ENCODE results near the gene ZNF180.

DNA sequence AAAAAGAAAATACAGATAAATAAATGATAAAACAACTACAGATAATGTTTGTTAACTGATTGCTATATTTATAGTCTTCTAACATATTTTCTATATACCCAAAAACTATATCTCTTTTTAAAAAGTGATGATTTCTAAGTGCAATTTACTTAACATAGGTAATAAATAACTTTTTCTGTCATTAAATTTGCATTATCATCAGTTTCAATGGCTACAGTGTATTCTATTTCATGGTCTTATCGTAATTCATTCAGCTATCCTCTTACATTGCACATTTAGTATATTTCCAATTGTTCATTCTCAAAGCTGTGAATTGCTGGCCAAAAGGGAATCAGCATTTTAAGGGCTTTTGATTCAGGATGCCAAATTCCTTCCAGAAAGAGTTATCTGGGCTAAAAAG, 3.6 kb downstream of the ZNF180 start:
- TF ChIP-seq TEAD4 (IDR thresholded peaks at IDR 0.05): no peak
- no peak for TF ChIP-seq CEBPB (IDR thresholded peaks at IDR 0.05)
- no peak for TF ChIP-seq NFIC (IDR thresholded peaks at IDR 0.05)
- TF ChIP-seq, protein P1, sequence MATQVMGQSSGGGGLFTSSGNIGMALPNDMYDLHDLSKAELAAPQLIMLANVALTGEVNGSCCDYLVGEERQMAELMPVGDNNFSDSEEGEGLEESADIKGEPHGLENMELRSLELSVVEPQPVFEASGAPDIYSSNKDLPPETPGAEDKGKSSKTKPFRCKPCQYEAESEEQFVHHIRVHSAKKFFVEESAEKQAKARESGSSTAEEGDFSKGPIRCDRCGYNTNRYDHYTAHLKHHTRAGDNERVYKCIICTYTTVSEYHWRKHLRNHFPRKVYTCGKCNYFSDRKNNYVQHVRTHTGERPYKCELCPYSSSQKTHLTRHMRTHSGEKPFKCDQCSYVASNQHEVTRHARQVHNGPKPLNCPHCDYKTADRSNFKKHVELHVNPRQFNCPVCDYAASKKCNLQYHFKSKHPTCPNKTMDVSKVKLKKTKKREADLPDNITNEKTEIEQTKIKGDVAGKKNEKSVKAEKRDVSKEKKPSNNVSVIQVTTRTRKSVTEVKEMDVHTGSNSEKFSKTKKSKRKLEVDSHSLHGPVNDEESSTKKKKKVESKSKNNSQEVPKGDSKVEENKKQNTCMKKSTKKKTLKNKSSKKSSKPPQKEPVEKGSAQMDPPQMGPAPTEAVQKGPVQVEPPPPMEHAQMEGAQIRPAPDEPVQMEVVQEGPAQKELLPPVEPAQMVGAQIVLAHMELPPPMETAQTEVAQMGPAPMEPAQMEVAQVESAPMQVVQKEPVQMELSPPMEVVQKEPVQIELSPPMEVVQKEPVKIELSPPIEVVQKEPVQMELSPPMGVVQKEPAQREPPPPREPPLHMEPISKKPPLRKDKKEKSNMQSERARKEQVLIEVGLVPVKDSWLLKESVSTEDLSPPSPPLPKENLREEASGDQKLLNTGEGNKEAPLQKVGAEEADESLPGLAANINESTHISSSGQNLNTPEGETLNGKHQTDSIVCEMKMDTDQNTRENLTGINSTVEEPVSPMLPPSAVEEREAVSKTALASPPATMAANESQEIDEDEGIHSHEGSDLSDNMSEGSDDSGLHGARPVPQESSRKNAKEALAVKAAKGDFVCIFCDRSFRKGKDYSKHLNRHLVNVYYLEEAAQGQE (IDR thresholded peaks at IDR 0.05; ENCODE audit: low read depth): no peak
- TF ChIP-seq, protein P2, sequence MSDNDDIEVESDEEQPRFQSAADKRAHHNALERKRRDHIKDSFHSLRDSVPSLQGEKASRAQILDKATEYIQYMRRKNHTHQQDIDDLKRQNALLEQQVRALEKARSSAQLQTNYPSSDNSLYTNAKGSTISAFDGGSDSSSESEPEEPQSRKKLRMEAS (IDR thresholded peaks at IDR 0.05): no peak
- no peak for TF ChIP-seq RAD21 (IDR thresholded peaks at IDR 0.05; ENCODE audit: low read depth)
- TF ChIP-seq EP300 (IDR thresholded peaks at IDR 0.05; ENCODE audit: borderline replicate concordance): no peak
- no peak for TF ChIP-seq TAF1 (IDR thresholded peaks at IDR 0.05; ENCODE audit: low read depth)
- TF ChIP-seq, protein P3, sequence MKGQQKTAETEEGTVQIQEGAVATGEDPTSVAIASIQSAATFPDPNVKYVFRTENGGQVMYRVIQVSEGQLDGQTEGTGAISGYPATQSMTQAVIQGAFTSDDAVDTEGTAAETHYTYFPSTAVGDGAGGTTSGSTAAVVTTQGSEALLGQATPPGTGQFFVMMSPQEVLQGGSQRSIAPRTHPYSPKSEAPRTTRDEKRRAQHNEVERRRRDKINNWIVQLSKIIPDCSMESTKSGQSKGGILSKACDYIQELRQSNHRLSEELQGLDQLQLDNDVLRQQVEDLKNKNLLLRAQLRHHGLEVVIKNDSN (IDR thresholded peaks at IDR 0.05): no peak
- no peak for TF ChIP-seq TCF12 (IDR thresholded peaks at IDR 0.05; ENCODE audit: low read depth)
- no peak for TF ChIP-seq EGR1 (IDR thresholded peaks at IDR 0.05)

Data from Ishikawa (cell line).